ENCODE measurements around the gene APOBR. TPM values are rescaled to one million over a fixed set of nuclear protein-coding genes. Genes with fewer than 3 reads are reported as not detected.

The APOBR gene
- total RNA-seq, 4 donors from 2014 or later = 0.49 to 2.1 (median 0.98) TPM

GRCh38 chr16:28548306-28548802 is 53.9 kb downstream of the APOBR start:
- intact Hi-C loops (cut with DNase I) = no loop called here
- DNase-seq = no peak
- 61 to 71% methylated on average over 5 to 7 of the region's 14 CpGs for WGBS, 2 donors
- H3K27ac ChIP-seq = no peak overlapping the region
- H3K4me3 ChIP-seq = no peak overlapping the region
- H3K36me3 ChIP-seq = no peaks in the 10 kb centered on the region
- H3K4me1 ChIP-seq = peaks cover 0 to 15% (median 2%) of the 10 kb centered on the region in 3 donors
- no peak for TF ChIP-seq CTCF (IDR thresholded peaks at IDR 0.05)
- no peak for TF ChIP-seq POLR2A (IDR thresholded peaks at IDR 0.05)
- no peaks in the 10 kb centered on the region for H3K27me3 ChIP-seq
- no peaks in the 10 kb centered on the region for H3K9me3 ChIP-seq

Other genes with a start within 250 kb of the APOBR start
- gene SBK1, start 202.1 kb upstream of the APOBR start, total RNA-seq = under 1 TPM; 0.29 to 0.95 (median 0.48) TPM
- gene NPIPB6, start 131.1 kb upstream of the APOBR start, total RNA-seq = 1 to 10 TPM in 3 of 4 donors, under 1 TPM in 1; 0.21 to 3.8 (median 2.1) TPM
- gene EIF3CL, start 90.8 kb upstream of the APOBR start, total RNA-seq = 100 to 1,000 TPM; 115 to 271 (median 124) TPM
- gene NPIPB7, start 22.3 kb upstream of the APOBR start, total RNA-seq = not detected
- 10 to 100 TPM; 12.2 to 40.2 (median 19.0) TPM for gene CLN3, start 2.6 kb upstream of the APOBR start, total RNA-seq
- not detected for gene IL27, start 12.2 kb downstream of the APOBR start, total RNA-seq
- 10 to 100 TPM in 3 of 4 donors, 1 to 10 TPM in 1; 5.2 to 21.4 (median 15.0) TPM for gene NUPR1, start 44.3 kb downstream of the APOBR start, total RNA-seq
- 10 to 100 TPM; 11.0 to 31.3 (median 13.1) TPM for gene SGF29, start 59.3 kb downstream of the APOBR start, total RNA-seq
- gene SULT1A2, start 102.4 kb downstream of the APOBR start, total RNA-seq = under 1 TPM in 3 of 4 donors, not detected in 1; 0.26 to 0.49 (median 0.38) TPM
- 10 to 100 TPM in 2 of 4 donors, 1 to 10 TPM in 2; 4.1 to 17.2 (median 8.3) TPM for gene SULT1A1, start 115.4 kb downstream of the APOBR start, total RNA-seq
- gene NPIPB8, start 143.4 kb downstream of the APOBR start, total RNA-seq = under 1 TPM in 1 of 4 donors, not detected in 3; 0.22 TPM
- 100 to 1,000 TPM; 187 to 337 (median 204) TPM for gene EIF3C, start 216.8 kb downstream of the APOBR start, total RNA-seq

Data from esophagus squamous epithelium (tissue), 5 donors.